ENCODE data around the gene PLEKHA8. TPM values are rescaled to one million over a fixed set of nuclear protein-coding genes. Genes with fewer than 3 reads are reported as not detected.

PLEKHA8 gene
- total and polyA plus RNA-seq, 2 experiments from 2014 or later: 16.8 to 25.9 TPM

- H3K4me1 ChIP-seq (ENCODE audit: low read depth): peaks cover 9% of the 10 kb centered on the region
- peaks cover 9% of the 10 kb centered on the region for H3K36me3 ChIP-seq
- no peaks in the 10 kb centered on the region for H3K9me3 ChIP-seq (ENCODE audit: low read depth)
- no peak for TF ChIP-seq CTCF (IDR thresholded peaks at IDR 0.05; ENCODE audit: low read depth, low read length)
- H3K27ac ChIP-seq: no peak overlapping the region
- no peak for DNase-seq (ENCODE audit: low read depth in 1 of 2, low spot score in 1 of 2)
- H3K4me3 ChIP-seq: no peak overlapping the region
- H3K27me3 ChIP-seq: no peaks in the 10 kb centered on the region
These were observed 12.7 kb downstream of the PLEKHA8 start for GRCh38 chr7:30040938-30041337.

GRCh38 chr7:30041526-30042269, 13.5 kb downstream of the PLEKHA8 start:
- H3K4me3 ChIP-seq: no peak overlapping the region
- H3K9me3 ChIP-seq (ENCODE audit: low read depth): no peaks in the 10 kb centered on the region
- no peak for DNase-seq (ENCODE audit: low read depth in 1 of 2, low spot score in 1 of 2)
- no peak for TF ChIP-seq CTCF (IDR thresholded peaks at IDR 0.05; ENCODE audit: low read depth, low read length)
- H3K4me1 ChIP-seq (ENCODE audit: low read depth): peaks cover 9% of the 10 kb centered on the region
- H3K27me3 ChIP-seq: no peaks in the 10 kb centered on the region
- H3K36me3 ChIP-seq: peaks cover 17% of the 10 kb centered on the region
- H3K27ac ChIP-seq: no peak overlapping the region

GRCh38 chr7:30046127-30046770, 18.0 kb downstream of the PLEKHA8 start:
- no peak overlapping the region for H3K27ac ChIP-seq
- H3K4me1 ChIP-seq (ENCODE audit: low read depth): no peaks in the 10 kb centered on the region
- peaks cover 45% of the 10 kb centered on the region for H3K36me3 ChIP-seq
- TF ChIP-seq CTCF (IDR thresholded peaks at IDR 0.05; ENCODE audit: low read depth, low read length): no peak
- H3K4me3 ChIP-seq: no peak overlapping the region
- H3K9me3 ChIP-seq (ENCODE audit: low read depth): no peaks in the 10 kb centered on the region
- no peak for DNase-seq (ENCODE audit: low read depth in 1 of 2, low spot score in 1 of 2)
- H3K27me3 ChIP-seq: no peaks in the 10 kb centered on the region

GRCh38 chr7:30047124-30047523, 18.9 kb downstream of the PLEKHA8 start:
- TF ChIP-seq CTCF (IDR thresholded peaks at IDR 0.05; ENCODE audit: low read depth, low read length): no peak
- Histone ChIP-seq H3K27ac (no peak overlapping the region), H3K4me3 (no peak overlapping the region), H3K36me3 (peaks cover 51% of the 10 kb centered on the region), H3K4me1 (ENCODE audit: low read depth) (no peaks in the 10 kb centered on the region), H3K27me3 (no peaks in the 10 kb centered on the region), H3K9me3 (ENCODE audit: low read depth) (no peaks in the 10 kb centered on the region)
- no peak for DNase-seq (ENCODE audit: low read depth in 1 of 2, low spot score in 1 of 2)

- no peak for TF ChIP-seq CTCF (IDR thresholded peaks at IDR 0.05; ENCODE audit: low read depth, low read length)
- H3K4me3 ChIP-seq: no peak overlapping the region
- no peak for DNase-seq (ENCODE audit: low read depth in 1 of 2, low spot score in 1 of 2)
- H3K36me3 ChIP-seq: peaks cover 53% of the 10 kb centered on the region
- H3K4me1 ChIP-seq (ENCODE audit: low read depth): no peaks in the 10 kb centered on the region
- H3K9me3 ChIP-seq (ENCODE audit: low read depth): no peaks in the 10 kb centered on the region
- no peak overlapping the region for H3K27ac ChIP-seq
- H3K27me3 ChIP-seq: no peaks in the 10 kb centered on the region
These were observed 20.4 kb downstream of the PLEKHA8 start for GRCh38 chr7:30048582-30048981.

All from cardiac muscle cell (in vitro differentiated cells and primary cell).